ENCODE results near the gene RAB40C.

DNA sequence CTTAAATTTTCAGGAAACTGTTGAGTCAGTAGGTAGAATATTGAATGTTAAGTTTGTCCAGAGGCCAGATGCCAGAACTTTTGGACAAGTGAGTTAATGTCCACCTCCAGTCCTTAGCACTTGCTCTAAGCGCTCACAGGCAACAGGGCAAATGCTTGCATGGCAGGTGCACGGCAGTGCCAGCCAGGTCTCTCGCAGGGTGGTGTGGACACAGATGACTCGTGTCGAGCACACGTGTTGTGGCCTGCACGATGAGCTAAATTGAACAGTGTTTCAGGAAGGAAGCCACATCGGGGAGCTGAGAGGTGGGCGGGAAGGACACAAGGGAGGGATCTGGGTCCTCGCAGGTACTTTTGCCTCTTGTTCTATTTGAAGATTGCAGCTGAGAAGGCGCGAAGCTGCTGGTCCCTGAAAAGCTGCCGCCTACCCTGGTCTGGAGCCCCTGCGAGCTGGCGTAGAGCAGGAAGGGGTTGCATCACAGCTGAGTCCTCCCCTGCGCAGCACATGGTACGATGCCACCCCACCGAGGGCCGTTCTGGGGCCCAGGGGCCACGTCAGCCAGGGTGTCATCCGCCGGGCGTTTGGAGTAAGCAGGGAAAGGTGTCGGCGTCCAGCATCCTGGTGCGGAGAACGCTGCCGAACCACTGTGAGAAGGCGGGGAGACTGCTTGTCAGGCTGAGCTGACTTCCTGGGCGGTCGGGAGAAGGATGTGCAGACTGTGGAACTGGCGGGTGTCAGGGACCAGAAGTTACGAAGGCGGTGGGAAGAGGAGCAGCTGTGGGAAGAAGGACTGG lies 6.3 kb downstream of the RAB40C start:
- TF ChIP-seq, protein P1, sequence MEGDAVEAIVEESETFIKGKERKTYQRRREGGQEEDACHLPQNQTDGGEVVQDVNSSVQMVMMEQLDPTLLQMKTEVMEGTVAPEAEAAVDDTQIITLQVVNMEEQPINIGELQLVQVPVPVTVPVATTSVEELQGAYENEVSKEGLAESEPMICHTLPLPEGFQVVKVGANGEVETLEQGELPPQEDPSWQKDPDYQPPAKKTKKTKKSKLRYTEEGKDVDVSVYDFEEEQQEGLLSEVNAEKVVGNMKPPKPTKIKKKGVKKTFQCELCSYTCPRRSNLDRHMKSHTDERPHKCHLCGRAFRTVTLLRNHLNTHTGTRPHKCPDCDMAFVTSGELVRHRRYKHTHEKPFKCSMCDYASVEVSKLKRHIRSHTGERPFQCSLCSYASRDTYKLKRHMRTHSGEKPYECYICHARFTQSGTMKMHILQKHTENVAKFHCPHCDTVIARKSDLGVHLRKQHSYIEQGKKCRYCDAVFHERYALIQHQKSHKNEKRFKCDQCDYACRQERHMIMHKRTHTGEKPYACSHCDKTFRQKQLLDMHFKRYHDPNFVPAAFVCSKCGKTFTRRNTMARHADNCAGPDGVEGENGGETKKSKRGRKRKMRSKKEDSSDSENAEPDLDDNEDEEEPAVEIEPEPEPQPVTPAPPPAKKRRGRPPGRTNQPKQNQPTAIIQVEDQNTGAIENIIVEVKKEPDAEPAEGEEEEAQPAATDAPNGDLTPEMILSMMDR (conservative IDR thresholded peaks at IDR 0.05; ENCODE audit: low read depth, low read length), result no peak
- TF ChIP-seq EZH2 (IDR thresholded peaks at IDR 0.05; ENCODE audit: borderline replicate concordance, low read depth, low read length, poor library complexity, severe bottlenecking), result no peak
